ENCODE results near the gene GPR141. TPM values are rescaled to one million over a fixed set of nuclear protein-coding genes. Genes with fewer than 3 reads are reported as not detected.

GPR141 gene
- total RNA-seq, 1 donor from 2014 or later, result not detected

GRCh38 chr7:37730501-37730900 lies 46.9 kb downstream of the GPR141 start:
- H3K9me3 Mint-ChIP-seq (ENCODE audit: unreplicated experiment), result no peaks in the 10 kb centered on the region
- H3K27me3 Mint-ChIP-seq (ENCODE audit: unreplicated experiment), result no peaks in the 10 kb centered on the region
- DNase-seq (ENCODE audit: extremely low spot score, unreplicated experiment), result no peak
- H3K27ac Mint-ChIP-seq (ENCODE audit: unreplicated experiment), result no peak overlapping the region
- H3K4me3 Mint-ChIP-seq (ENCODE audit: unreplicated experiment), result no peak overlapping the region
- H3K4me1 Mint-ChIP-seq (ENCODE audit: unreplicated experiment), result no peaks in the 10 kb centered on the region
- no peak for TF ChIP-seq CTCF (IDR thresholded peaks at IDR 0.05)
- H3K36me3 Mint-ChIP-seq (ENCODE audit: unreplicated experiment), result no peaks in the 10 kb centered on the region

- H3K4me1 Mint-ChIP-seq (ENCODE audit: unreplicated experiment), result no peaks in the 10 kb centered on the region
- no peak overlapping the region for H3K27ac Mint-ChIP-seq (ENCODE audit: unreplicated experiment)
These were observed 48.7 kb downstream of the GPR141 start for GRCh38 chr7:37732253-37732652.

GRCh38 chr7:37732888-37733287 lies 49.3 kb downstream of the GPR141 start:
- no peaks in the 10 kb centered on the region for H3K36me3 Mint-ChIP-seq (ENCODE audit: unreplicated experiment)
- H3K4me1 Mint-ChIP-seq (ENCODE audit: unreplicated experiment), result no peaks in the 10 kb centered on the region
- no peak for DNase-seq (ENCODE audit: extremely low spot score, unreplicated experiment)
- H3K27ac Mint-ChIP-seq (ENCODE audit: unreplicated experiment), result no peak overlapping the region
- no peak for TF ChIP-seq CTCF (IDR thresholded peaks at IDR 0.05)
- H3K27me3 Mint-ChIP-seq (ENCODE audit: unreplicated experiment), result no peaks in the 10 kb centered on the region
- H3K4me3 Mint-ChIP-seq (ENCODE audit: unreplicated experiment), result no peak overlapping the region
- no peaks in the 10 kb centered on the region for H3K9me3 Mint-ChIP-seq (ENCODE audit: unreplicated experiment)

More at GRCh38 chr7:37732253-37732652, 48.7 kb downstream of the GPR141 start:
- no peak for DNase-seq (ENCODE audit: extremely low spot score, unreplicated experiment)
- TF ChIP-seq CTCF (IDR thresholded peaks at IDR 0.05), result no peak
- Mint-ChIP-seq H3K9me3 (ENCODE audit: unreplicated experiment) (no peaks in the 10 kb centered on the region), H3K36me3 (ENCODE audit: unreplicated experiment) (no peaks in the 10 kb centered on the region), H3K27me3 (ENCODE audit: unreplicated experiment) (no peaks in the 10 kb centered on the region), H3K4me3 (ENCODE audit: unreplicated experiment) (no peak overlapping the region)

GRCh38 chr7:37735196-37735595 lies 51.6 kb downstream of the GPR141 start:
- TF ChIP-seq CTCF (IDR thresholded peaks at IDR 0.05), result no peak
- H3K27ac Mint-ChIP-seq (ENCODE audit: unreplicated experiment), result no peak overlapping the region
- H3K4me3 Mint-ChIP-seq (ENCODE audit: unreplicated experiment), result no peak overlapping the region
- H3K27me3 Mint-ChIP-seq (ENCODE audit: unreplicated experiment), result no peaks in the 10 kb centered on the region
- no peaks in the 10 kb centered on the region for H3K36me3 Mint-ChIP-seq (ENCODE audit: unreplicated experiment)
- no peaks in the 10 kb centered on the region for H3K9me3 Mint-ChIP-seq (ENCODE audit: unreplicated experiment)
- DNase-seq (ENCODE audit: extremely low spot score, unreplicated experiment), result no peak
- no peaks in the 10 kb centered on the region for H3K4me1 Mint-ChIP-seq (ENCODE audit: unreplicated experiment)

GRCh38 chr7:37738321-37738720 lies 54.8 kb downstream of the GPR141 start:
- no peak for DNase-seq (ENCODE audit: extremely low spot score, unreplicated experiment)
- Mint-ChIP-seq H3K4me1 (ENCODE audit: unreplicated experiment) (no peaks in the 10 kb centered on the region), H3K36me3 (ENCODE audit: unreplicated experiment) (no peaks in the 10 kb centered on the region), H3K27ac (ENCODE audit: unreplicated experiment) (no peak overlapping the region), H3K4me3 (ENCODE audit: unreplicated experiment) (no peak overlapping the region), H3K27me3 (ENCODE audit: unreplicated experiment) (no peaks in the 10 kb centered on the region), H3K9me3 (ENCODE audit: unreplicated experiment) (no peaks in the 10 kb centered on the region)
- no peak for TF ChIP-seq CTCF (IDR thresholded peaks at IDR 0.05)
